Measurements from ENCODE around the gene SMIM13.
A peak's percentile ranks its signal among the peaks of the same experiment; 100 is the strongest.
"Not testable (repeated sequence)": the region's sequence is repeated elsewhere in the genome, so short reads cannot be mapped to it uniquely, and the experiment has no call there.

Gene SMIM13

GRCh38 chr6:11085758-11086435, 7.7 kb upstream of the SMIM13 start:
- no peak for TF ChIP-seq CTCF (IDR thresholded peaks at IDR 0.05; ENCODE audit: low read depth, low read length)
- DNase-seq = no peak
- no peaks in the 10 kb centered on the region for H3K27me3 ChIP-seq (ENCODE audit: insufficient read depth, low read depth, severe bottlenecking)
- no peaks in the 10 kb centered on the region for H3K9me3 ChIP-seq (ENCODE audit: severe bottlenecking)
- no peak overlapping the region for H3K27ac ChIP-seq
- H3K4me3 ChIP-seq (ENCODE audit: low read depth, low read length) = no peak overlapping the region
- no peaks in the 10 kb centered on the region for H3K36me3 ChIP-seq

DNA sequence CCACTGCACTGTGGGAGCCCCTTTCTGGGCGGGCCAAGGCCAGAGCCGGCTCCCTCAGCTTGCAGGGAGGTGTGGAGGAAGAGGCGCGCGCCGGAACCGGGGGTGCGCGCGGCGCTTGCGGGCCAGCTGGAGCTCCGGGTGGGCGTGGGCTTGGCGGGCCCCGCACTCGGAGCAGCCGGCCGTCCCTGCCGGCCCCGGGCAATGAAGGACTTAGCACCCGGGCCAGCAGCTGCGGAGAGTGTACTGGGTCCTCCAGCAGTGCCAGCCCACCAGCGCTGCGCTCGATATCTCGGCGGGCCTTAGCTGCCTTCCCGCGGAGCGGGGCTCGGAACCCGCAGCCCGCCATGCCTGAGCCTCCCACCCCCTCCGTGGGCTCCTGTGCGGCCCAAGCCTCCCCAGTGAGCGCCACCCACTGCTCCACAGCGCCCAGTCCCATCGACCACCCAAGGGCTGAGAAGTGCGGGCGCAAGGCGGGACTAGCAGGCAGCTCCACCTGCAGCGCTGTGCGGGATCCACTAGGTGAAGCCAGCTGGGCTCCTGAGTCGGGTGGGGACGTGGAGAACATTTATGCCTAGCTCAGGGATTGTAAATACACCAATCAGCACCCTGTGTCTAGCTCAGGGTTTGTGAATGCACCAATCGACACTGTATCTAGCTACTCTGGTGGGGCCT, 6.4 kb upstream of the SMIM13 start:
- not testable (repeated sequence) for H3K27ac ChIP-seq; H3K4me3 ChIP-seq (ENCODE audit: low read depth, low read length)

GRCh38 chr6:11089695-11090094, 3.9 kb upstream of the SMIM13 start:
- TF ChIP-seq CTCF (IDR thresholded peaks at IDR 0.05; ENCODE audit: low read depth, low read length) = no peak
- H3K27ac ChIP-seq = no peak overlapping the region
- H3K9me3 ChIP-seq (ENCODE audit: severe bottlenecking) = no peaks in the 10 kb centered on the region
- DNase-seq = no peak
- no peaks in the 10 kb centered on the region for H3K27me3 ChIP-seq (ENCODE audit: insufficient read depth, low read depth, severe bottlenecking)
- H3K4me3 ChIP-seq (ENCODE audit: low read depth, low read length) = no peak overlapping the region
- no peaks in the 10 kb centered on the region for H3K36me3 ChIP-seq

More for the DNA sequence above, 6.4 kb upstream of the SMIM13 start:
- not testable (repeated sequence) for H3K27me3 ChIP-seq (ENCODE audit: insufficient read depth, low read depth, severe bottlenecking); H3K36me3 ChIP-seq; DNase-seq; H3K9me3 ChIP-seq (ENCODE audit: severe bottlenecking)

- not testable (repeated sequence) for DNase-seq; H3K4me3 ChIP-seq (ENCODE audit: low read depth, low read length); H3K9me3 ChIP-seq (ENCODE audit: severe bottlenecking); H3K27ac ChIP-seq; H3K27me3 ChIP-seq (ENCODE audit: insufficient read depth, low read depth, severe bottlenecking); H3K36me3 ChIP-seq
Observed at GRCh38 chr6:11091141-11091540, 2.5 kb upstream of the SMIM13 start.

DNA sequence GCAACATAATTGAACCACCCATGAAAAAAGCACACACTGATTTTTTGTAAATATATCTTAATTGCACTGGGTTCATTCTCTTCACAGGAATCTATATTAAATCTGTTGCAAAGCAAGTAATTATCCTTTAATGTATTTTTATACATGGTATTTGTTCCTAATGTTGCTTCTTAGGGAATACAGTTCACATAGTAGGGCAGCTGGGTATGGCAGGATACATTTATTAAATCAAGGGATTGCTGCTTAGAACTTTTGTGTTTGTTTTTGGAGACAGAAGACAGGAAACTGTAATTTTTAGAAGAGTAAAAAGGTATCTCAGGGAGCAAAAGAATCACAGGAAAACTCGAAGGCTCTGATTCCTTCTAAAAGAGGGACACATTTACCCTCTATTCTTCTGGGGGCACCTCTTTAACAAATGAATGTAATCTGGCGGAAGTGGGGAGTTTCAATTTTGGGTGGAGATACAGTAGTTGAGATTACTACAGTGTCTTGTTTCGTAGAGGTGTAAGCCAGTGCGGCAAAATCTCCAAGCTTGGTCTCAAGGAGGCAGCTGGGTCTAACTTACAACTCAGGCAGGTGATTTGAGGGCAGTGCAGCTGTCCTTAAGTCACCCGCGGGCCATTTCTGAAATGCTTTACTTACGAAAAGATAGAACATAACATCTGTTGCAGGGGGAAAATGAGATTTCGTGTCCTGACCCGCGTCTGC, 812 bp upstream of the SMIM13 start:
- Histone ChIP-seq H3K27me3 (ENCODE audit: insufficient read depth, low read depth, severe bottlenecking) (no peaks in the 10 kb centered on the region), H3K27ac (peak overlapping the region; percentile 98), H3K4me3 (ENCODE audit: low read depth, low read length) (peak overlapping the region; percentile 96), H3K36me3 (peaks cover 13% of the 10 kb centered on the region), H3K9me3 (ENCODE audit: severe bottlenecking) (no peaks in the 10 kb centered on the region)
- TF ChIP-seq CTCF (IDR thresholded peaks at IDR 0.05; ENCODE audit: low read depth, low read length) = no peak
- peak; percentile 90 for DNase-seq

DNA sequence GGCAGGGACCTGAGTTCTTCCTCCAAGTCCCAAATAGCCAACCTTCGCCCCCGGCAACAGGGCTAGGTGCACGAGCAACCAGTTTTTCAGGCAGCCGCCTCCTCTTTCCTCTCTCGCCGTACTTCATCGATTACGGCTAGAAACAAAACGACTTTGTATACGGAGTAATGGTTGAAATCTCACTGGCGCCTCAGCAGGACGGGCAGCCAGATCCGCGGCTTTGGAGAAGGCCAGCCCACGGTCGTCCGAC, 333 bp upstream of the SMIM13 start:
- TF ChIP-seq CTCF (IDR thresholded peaks at IDR 0.05; ENCODE audit: low read depth, low read length) = no peak

More for the DNA sequence above, 333 bp upstream of the SMIM13 start:
- H3K4me3 ChIP-seq (ENCODE audit: low read depth, low read length) = peak overlapping the region; percentile 96
- H3K9me3 ChIP-seq (ENCODE audit: severe bottlenecking) = no peaks in the 10 kb centered on the region
- peak overlapping the region; percentile 98 for H3K27ac ChIP-seq
- no peaks in the 10 kb centered on the region for H3K27me3 ChIP-seq (ENCODE audit: insufficient read depth, low read depth, severe bottlenecking)
- peaks cover 16% of the 10 kb centered on the region for H3K36me3 ChIP-seq
- no peak for DNase-seq
